Lower leg skin (tissue), 4 donors: ENCODE data around the gene PTCHD1. TPM values are rescaled to one million over a fixed set of nuclear protein-coding genes. Genes with fewer than 3 reads are reported as not detected.

Experiments used
- DNase-seq, 2 donors: peaks; one replicate each; pipeline ENCODE4 v3.0.0-alpha.2; 2019; ENCODE audit warnings: low spot score in 2 of 2
- H3K4me3 ChIP-seq: fragments of 200-600 bp; sonication (generic); 2 replicates; pipeline ENCODE4 v1.5.1; 2017; ENCODE audit warnings: mild to moderate bottlenecking, low read depth; ENCODE audit not compliant: poor library complexity, severe bottlenecking
- POLR2A ChIP-seq, 2 donors: fragments of 450-650 bp; IDR thresholded peaks; one replicate each; pipeline ENCODE4 v1.6.1; 2016 to 2017; ENCODE audit warnings: antibody characterized with exemption in 2 of 2, mild to moderate bottlenecking in 1 of 2, moderate library complexity in 1 of 2
- WGBS, 2 donors: methylation state at CpG; one replicate each; pipeline ENCODE4 v1.1.5; 2018; 5-methylcytosine and 5-hydroxymethylcytosine counted together
- intact Hi-C: fragments of 100-400 bp; cut with DNase I; formaldehyde crosslinking; loops from one replicate; pipeline ENCODE4 v1.15.0; 2023; ENCODE audit warnings: low total_unique reads
- total RNA-seq, 4 donors: library from RNA; depleted of rRNA; stranded (reverse); fragments of >200 nt; gene quantifications; one replicate each; pipeline ENCODE4 v1.1.0, GENCODE V29; 2016
- TF ChIP-seq, protein P1 (sequence below), 3 donors: fragments of 450-650 bp; IDR thresholded peaks; one replicate each; pipeline ENCODE4 v1.5.1; 2016; ENCODE audit warnings: antibody characterized with exemption in 3 of 3, mild to moderate bottlenecking in 3 of 3, moderate library complexity in 2 of 3

Gene PTCHD1
- under 1 TPM in 3 of 4 donors, not detected in 1; 0.07 to 0.13 (median 0.08) TPM for total RNA-seq

DNA sequence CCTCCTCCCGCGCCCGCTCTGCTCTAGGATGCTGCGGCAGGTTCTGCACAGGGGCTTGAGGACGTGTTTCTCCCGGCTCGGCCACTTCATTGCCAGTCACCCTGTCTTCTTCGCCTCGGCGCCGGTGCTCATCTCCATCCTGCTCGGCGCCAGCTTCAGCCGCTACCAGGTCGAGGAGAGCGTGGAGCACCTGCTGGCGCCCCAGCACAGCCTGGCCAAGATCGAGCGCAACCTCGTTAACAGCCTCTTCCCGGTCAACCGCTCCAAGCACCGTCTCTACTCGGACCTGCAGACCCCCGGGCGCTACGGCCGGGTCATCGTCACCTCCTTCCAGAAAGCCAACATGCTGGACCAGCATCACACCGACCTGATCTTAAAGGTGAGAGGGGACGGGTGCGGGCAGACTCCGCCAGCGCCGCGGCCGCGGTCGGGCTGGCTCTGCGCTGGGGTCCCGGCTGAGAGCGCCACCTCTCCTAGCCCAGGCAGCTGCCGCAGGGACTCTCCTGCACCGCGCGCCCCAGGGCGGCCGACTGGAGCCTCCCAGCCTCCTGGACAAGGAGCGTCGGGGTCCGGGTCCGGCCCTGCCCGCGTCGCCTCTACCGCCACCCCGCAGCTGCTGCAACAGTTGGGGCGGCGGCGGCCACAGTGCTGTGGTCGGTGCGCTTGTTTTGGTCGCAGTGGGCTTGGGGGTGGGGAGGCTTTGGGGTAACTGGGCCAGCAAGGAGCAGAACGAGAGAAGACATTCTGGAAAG is at the start of gene PTCHD1:
Gene PTCHD1 (plus strand): TSS at position 2 of the 752 bp plus-strand sequence. CDS start 27 bp downstream, at position 29.
- WGBS, 2 donors: 0 to 33% methylated on average over 14 to 47 of the region's 64 CpGs
- no peak within 1 kb of the TSS for H3K4me3 ChIP-seq
- intact Hi-C loops: no loop called here
- no peak for TF ChIP-seq POLR2A (IDR thresholded peaks at IDR 0.05)
- TF ChIP-seq, protein P1, sequence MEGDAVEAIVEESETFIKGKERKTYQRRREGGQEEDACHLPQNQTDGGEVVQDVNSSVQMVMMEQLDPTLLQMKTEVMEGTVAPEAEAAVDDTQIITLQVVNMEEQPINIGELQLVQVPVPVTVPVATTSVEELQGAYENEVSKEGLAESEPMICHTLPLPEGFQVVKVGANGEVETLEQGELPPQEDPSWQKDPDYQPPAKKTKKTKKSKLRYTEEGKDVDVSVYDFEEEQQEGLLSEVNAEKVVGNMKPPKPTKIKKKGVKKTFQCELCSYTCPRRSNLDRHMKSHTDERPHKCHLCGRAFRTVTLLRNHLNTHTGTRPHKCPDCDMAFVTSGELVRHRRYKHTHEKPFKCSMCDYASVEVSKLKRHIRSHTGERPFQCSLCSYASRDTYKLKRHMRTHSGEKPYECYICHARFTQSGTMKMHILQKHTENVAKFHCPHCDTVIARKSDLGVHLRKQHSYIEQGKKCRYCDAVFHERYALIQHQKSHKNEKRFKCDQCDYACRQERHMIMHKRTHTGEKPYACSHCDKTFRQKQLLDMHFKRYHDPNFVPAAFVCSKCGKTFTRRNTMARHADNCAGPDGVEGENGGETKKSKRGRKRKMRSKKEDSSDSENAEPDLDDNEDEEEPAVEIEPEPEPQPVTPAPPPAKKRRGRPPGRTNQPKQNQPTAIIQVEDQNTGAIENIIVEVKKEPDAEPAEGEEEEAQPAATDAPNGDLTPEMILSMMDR (IDR thresholded peaks at IDR 0.05): no peak
- no peak for DNase-seq

DNA sequence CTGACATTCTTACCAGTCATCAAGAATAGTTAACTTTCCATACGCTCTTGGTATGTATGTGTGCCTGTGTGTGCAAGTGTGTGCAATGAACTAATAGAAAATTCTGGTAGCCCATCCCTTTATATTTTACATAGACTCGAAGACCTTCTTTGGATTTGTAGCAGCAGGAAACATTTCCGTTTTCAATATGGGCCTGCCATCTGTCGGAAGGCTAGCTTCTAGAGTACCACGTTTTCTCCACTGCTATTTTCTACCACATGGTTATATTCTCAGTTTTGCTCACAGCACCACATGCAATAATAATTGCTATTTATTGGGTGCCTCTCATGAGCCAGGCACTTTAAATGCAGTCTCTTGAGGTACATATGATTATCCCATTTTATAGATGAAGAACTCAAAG is 47.9 kb upstream of the PTCHD1 start:
- no peak overlapping the region for H3K4me3 ChIP-seq

DNA sequence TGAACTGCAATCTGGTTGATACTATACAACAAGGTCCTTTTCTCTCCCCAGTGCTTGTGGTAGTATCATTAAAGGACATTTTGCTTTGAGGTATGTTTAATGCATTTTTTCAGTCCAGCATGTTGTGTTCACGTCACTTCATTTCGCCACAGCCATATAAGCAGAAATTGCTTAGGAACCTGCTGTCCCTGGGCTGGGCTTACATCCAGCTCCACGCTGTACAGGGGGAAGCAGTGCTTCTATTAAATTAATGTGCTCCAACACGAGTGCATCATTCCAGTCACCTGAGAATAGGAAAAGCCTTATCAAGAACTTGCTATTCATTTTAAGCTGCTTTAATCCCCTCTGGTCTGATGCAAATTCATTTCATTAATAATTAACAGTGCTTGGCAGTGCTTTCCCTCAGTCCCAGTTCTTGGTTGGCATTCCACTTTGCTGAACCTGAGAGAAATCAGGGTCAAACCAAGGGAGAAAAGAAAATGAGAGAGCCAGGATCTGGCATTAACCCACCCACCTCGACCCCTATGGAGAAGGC is 47.4 kb upstream of the PTCHD1 start:
- TF ChIP-seq, protein P1 (IDR thresholded peaks at IDR 0.05): no peak
- TF ChIP-seq POLR2A (IDR thresholded peaks at IDR 0.05): no peak
- DNase-seq: no peak
- WGBS, 2 donors: 72 to 86% methylated on average over 5 of the region's 5 CpGs

More for the DNA sequence above, 47.9 kb upstream of the PTCHD1 start:
- DNase-seq: no peak
- TF ChIP-seq, protein P1 (IDR thresholded peaks at IDR 0.05): no peak
- TF ChIP-seq POLR2A (IDR thresholded peaks at IDR 0.05): no peak
- intact Hi-C loops: no loop called here
- WGBS, 2 donors: 81 to 97% methylated on average over 5 of the region's 5 CpGs

DNA sequence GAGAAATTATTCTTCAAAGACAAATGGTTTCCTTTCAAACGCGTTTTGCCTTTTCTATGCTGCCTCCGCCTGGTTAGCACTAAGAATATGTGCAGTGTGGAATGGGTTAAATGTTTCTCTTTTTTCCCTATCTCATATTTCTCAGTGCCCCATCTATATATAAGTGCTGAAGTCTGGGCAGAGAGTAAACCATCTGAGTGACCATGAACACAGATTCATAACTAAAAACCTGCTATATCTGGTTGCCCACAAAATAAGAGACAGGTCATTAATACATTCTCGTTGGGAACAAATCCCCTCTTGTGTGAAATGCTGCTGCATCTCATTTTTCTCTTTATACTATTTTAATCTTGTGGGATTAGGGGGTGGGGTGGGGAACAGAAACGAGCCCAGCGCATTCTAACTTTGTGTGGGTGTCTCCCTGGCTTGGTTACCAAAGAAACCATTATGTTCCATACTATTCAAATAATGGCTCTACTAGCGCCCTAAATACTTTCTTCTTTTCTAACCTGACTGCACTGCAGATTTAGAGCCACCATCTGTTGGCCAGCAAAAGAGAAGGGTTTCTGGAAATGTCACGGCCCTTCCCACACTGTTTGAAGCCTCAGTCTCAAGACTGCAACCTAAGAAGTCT is 42.2 kb upstream of the PTCHD1 start:
- DNase-seq: no peak
- TF ChIP-seq, protein P1 (IDR thresholded peaks at IDR 0.05): no peak
- WGBS, 2 donors: 43 to 54% methylated on average over 8 of the region's 8 CpGs
- intact Hi-C loops: no loop called here
- no peak overlapping the region for H3K4me3 ChIP-seq

More for the DNA sequence above, 47.4 kb upstream of the PTCHD1 start:
- no peak overlapping the region for H3K4me3 ChIP-seq
- intact Hi-C loops: no loop called here

DNA sequence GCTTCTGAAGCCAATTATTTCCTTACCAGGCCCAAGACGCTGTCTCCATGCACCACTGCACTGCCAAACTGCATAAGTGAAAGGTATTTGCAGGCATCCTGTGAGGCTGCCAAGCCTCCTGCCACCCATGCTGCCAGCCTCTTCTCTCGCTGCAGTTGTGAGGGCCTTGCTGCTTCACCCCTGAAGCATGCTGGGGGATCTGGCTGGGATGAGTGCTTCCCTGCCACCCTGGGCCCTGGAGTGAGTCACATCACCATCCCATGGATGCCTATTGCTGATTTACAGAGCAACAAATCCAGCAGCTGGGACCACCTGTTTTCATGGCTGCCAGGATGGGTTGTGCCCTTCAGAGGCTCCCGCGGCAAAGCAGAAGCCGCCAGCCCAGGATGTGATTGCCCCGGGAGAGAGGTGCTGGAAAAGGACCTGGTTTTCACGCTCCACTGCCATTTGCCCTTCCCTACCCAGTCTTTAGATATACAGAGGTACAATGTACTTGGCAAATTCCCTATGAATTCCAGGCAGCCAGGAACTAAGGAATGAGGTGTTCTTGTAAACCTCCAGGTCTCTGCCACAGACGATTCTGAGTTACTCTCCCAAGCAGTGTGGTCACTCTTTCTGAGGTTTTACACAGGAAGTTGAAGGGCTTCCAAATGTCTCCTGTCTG is 41.5 kb upstream of the PTCHD1 start:
- TF ChIP-seq, protein P1 (IDR thresholded peaks at IDR 0.05): no peak
- no peak for TF ChIP-seq POLR2A (IDR thresholded peaks at IDR 0.05)
- intact Hi-C loops: no loop called here
- 49 to 58% methylated on average over 7 to 8 of the region's 8 CpGs for WGBS, 2 donors
- no peak for DNase-seq
- H3K4me3 ChIP-seq: no peak overlapping the region
